GM12872 (cell line): ENCODE measurements around the gene RPUSD1.

Experiments
- CTCF ChIP-seq: IDR thresholded peaks from 3 replicates; pipeline ENCODE4 v1.5.1; 2011; ENCODE audit warnings: low read depth, mild to moderate bottlenecking, low read length, moderate library complexity; ENCODE audit not compliant: insufficient read depth

The RPUSD1 gene

GRCh38 chr16:782766-783403 is 5.3 kb downstream of the RPUSD1 start:
- TF ChIP-seq CTCF, result no peak

- TF ChIP-seq CTCF, result no peak
Measured at GRCh38 chr16:782258-782657, 5.9 kb downstream of the RPUSD1 start.

- no peak for TF ChIP-seq CTCF
Measured at GRCh38 chr16:781346-782010, 6.7 kb downstream of the RPUSD1 start.

GRCh38 chr16:780296-780695 is 7.9 kb downstream of the RPUSD1 start:
- no peak for TF ChIP-seq CTCF

- no peak for TF ChIP-seq CTCF
Measured at GRCh38 chr16:779561-779960, 8.6 kb downstream of the RPUSD1 start.

GRCh38 chr16:778909-779527 is 9.2 kb downstream of the RPUSD1 start:
- TF ChIP-seq CTCF, result no peak

GRCh38 chr16:778447-778846 is 9.7 kb downstream of the RPUSD1 start:
- no peak for TF ChIP-seq CTCF
